GM19351 (cell line): Measurements from ENCODE around the gene MB21D2.
A peak's percentile ranks its signal among the peaks of the same experiment; 100 is the strongest.

Source experiments
- ATAC-seq: cut with Tn5 transposase; IDR thresholded peaks from one replicate; pipeline ENCODE4 v1.9.1; 2021; ENCODE audit warnings: mild to moderate bottlenecking, moderate library complexity; ENCODE audit not compliant: unreplicated experiment

MB21D2 gene

GRCh38 chr3:192840143-192840836 lies 77.4 kb downstream of the MB21D2 start:
- peak; percentile 37 for ATAC-seq

- no peak for ATAC-seq
These were observed 81.5 kb downstream of the MB21D2 start for GRCh38 chr3:192835818-192836815.

GRCh38 chr3:192834428-192834827 lies 83.2 kb downstream of the MB21D2 start:
- no peak for ATAC-seq

- no peak for ATAC-seq
These were observed 84.3 kb downstream of the MB21D2 start for GRCh38 chr3:192833177-192833890.

GRCh38 chr3:192831801-192832347 lies 85.8 kb downstream of the MB21D2 start:
- ATAC-seq: no peak

GRCh38 chr3:192831111-192831644 lies 86.5 kb downstream of the MB21D2 start:
- peak; percentile 48 for ATAC-seq

GRCh38 chr3:192830291-192831110 lies 87.2 kb downstream of the MB21D2 start:
- ATAC-seq: peak; percentile 60

- no peak for ATAC-seq
These were observed 89.6 kb downstream of the MB21D2 start for GRCh38 chr3:192827863-192828594.

GRCh38 chr3:192827208-192827607 lies 90.4 kb downstream of the MB21D2 start:
- no peak for ATAC-seq

- no peak for ATAC-seq
These were observed 91.2 kb downstream of the MB21D2 start for GRCh38 chr3:192826214-192827006.

GRCh38 chr3:192825657-192826200 lies 91.9 kb downstream of the MB21D2 start:
- ATAC-seq: peak; percentile 61

GRCh38 chr3:192825216-192825615 lies 92.4 kb downstream of the MB21D2 start:
- no peak for ATAC-seq

GRCh38 chr3:192824313-192824712 lies 93.3 kb downstream of the MB21D2 start:
- ATAC-seq: no peak

GRCh38 chr3:192821161-192821560 lies 96.5 kb downstream of the MB21D2 start:
- ATAC-seq: no peak

GRCh38 chr3:192820161-192820560 lies 97.5 kb downstream of the MB21D2 start:
- ATAC-seq: no peak

GRCh38 chr3:192819001-192819569 lies 98.6 kb downstream of the MB21D2 start:
- ATAC-seq: peak; percentile 55

- ATAC-seq: no peak
These were observed 99.5 kb downstream of the MB21D2 start for GRCh38 chr3:192818126-192818525.

- ATAC-seq: no peak
These were observed 100.2 kb downstream of the MB21D2 start for GRCh38 chr3:192817506-192817905.
